HG02981 (cell line): Measurements from ENCODE around the gene RTL10.
"Not testable (repeated sequence)": the region's sequence is repeated elsewhere in the genome, so short reads cannot be mapped to it uniquely, and the experiment has no call there.

ENCODE experiments used
- ATAC-seq: cut with Tn5 transposase; IDR thresholded peaks from one replicate; pipeline ENCODE4 v1.9.1; 2021; ENCODE audit warnings: mild to moderate bottlenecking, moderate library complexity; ENCODE audit not compliant: unreplicated experiment

RTL10 gene

DNA sequence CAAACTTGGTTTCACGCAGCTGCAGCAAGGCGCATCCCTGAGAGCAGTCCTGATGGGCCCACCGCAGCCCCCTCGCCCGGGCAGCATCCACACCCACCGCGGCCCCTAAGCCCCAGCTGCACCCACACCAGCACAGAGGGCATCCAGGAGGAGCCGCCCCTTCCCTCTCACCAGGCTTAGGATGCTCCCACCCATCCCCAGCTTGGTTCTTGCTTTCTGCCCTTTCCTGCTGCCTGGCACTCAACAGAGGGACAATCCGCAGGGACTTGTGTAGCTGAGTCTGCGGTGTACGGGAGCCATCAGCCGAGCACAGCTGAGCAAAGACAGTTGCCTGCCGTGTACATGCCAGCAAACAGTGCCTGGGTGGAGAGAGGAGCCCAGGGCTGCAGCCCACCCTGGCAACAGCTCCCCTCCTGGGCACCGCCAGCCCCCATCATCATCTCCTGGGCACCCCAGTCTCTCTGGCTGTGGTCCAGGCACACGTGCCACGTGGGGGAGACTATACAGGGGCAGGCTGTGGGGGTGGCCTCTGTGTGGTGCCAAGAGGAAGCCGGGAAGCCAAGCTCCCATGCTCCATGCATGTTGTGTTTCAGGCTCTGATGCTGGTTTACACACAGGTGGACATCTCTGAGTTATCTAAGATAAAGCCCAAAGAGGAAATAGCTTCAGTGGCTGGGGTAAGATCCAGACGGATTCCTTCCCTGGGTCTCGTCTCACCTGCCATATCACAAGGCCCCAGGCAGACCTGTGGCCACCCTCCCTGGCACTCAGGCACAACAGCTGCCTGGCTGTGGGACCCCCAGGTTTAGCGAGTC is 36.0 kb upstream of the RTL10 start:
- ATAC-seq: no peak

DNA sequence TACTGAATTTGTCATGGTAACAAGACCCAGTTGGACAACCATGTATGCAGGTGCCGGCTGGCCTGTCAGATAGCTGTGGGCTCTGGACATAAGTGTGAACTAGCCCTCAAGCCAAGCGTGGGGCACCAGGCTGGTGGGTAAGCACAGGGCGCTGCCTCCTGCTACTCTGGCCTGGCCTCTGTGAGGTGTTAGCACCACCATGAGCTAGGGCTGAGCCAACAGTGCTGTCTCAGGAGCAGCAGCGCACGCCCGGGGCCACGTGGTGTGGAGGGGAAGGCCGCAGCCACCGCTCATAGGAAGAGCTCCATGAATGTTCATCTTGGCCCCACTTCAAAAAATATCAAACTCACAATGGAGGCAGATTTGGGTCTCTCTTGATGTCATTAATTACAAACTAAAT is 35.3 kb upstream of the RTL10 start:
- ATAC-seq: no peak

DNA sequence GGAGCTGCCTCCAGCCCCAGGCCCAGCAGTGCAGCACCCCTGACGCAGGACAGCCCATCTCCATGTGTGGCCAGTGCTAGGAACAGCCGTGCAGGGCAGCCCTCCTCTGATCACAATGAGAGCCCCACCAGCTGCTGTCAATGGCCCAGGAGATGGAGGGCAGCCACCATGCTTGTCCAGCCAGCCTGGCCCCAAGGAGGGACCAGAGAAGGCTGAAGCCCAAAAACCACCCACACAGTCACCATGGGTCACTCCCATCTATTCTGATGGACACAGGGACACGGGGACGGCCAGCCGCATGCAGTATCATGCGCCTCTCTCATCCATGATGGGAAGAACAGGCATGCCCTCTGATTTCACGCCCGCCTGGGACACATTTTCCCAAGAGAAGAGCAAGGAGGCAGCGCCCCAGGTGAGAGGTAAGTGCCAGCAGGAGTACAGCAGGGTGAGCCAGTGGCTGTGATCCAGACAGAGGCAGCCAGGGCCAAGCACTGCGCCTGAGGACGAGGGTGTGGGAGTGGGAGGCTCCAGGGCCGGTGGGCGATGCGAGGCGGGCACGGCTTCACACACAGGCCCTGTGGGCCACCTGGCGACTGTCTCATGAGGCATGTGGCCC is 33.6 kb upstream of the RTL10 start:
- no peak for ATAC-seq

DNA sequence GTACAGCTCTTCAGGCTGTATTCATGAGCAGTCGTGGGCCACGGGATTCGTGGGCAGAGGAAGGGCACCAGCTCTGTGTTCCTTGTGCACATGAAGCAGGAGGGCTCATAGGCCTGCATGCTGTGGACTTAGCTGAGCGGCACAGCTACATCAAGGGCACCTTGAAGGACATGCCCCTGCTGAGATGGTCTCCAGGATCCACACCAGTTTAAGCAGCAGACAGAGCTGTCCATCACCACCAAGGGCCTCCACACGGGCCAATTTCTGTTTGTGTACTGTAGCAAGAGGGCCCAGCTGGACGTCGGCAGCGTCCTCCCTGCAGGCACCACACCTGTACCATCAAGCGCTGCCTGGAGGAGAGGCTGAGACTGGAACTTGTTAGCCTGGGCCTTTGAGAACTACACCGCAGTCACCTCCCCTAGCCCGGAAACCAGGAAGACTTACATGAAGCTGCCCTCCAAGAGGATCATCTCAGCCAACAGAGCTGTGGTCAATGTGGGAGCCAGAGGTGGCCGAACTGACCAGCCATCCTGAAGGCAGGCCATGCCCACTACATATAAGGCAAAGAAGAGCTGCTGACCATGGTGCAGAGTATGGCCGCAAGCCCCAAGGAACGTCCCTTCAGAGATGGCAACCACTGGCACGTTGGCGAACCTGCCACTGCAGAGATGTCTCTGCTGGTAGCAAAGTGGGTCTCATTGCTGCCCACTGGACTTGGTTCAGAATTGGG is 32.7 kb upstream of the RTL10 start:
- no peak for ATAC-seq

DNA sequence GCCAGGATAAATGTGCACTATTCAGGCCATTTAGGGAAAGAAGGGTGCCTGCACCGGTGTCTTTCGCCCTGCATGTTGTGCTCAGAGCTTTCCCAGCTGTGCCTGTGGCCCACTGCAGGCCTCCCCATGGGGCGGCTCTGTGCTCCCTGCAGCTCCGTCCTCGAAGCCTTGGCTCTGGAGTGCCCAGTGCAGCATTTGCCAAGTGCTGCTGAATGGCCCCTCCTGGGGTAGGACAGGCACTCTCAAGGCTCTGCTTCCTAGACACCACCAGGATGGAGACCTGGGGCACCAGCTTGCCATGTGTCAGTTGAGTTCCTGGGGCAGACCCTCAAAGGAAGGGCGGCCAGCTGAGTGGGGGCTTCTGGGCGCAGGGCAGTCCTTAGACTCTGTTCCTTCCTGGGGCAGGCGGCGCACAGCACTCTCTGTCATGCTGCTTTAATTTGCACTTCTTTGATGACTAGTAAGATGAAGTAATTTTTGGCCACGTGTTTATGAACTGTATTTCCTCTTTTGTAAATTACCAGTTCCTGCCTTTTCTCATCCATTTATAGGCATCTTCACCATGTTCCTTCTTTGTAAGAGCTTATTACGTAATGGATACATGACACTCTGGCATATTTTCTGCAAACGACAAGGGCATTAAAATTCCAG is 32.1 kb upstream of the RTL10 start:
- ATAC-seq: no peak

GRCh38 chr22:19885841-19886592 is 31.3 kb upstream of the RTL10 start:
- ATAC-seq: no peak

- ATAC-seq: no peak
Observed at GRCh38 chr22:19884954-19885751, 30.5 kb upstream of the RTL10 start.

- no peak for ATAC-seq
Observed at GRCh38 chr22:19884161-19884953, 29.7 kb upstream of the RTL10 start.

GRCh38 chr22:19883446-19883845 is 28.8 kb upstream of the RTL10 start:
- ATAC-seq: not testable (repeated sequence)

DNA sequence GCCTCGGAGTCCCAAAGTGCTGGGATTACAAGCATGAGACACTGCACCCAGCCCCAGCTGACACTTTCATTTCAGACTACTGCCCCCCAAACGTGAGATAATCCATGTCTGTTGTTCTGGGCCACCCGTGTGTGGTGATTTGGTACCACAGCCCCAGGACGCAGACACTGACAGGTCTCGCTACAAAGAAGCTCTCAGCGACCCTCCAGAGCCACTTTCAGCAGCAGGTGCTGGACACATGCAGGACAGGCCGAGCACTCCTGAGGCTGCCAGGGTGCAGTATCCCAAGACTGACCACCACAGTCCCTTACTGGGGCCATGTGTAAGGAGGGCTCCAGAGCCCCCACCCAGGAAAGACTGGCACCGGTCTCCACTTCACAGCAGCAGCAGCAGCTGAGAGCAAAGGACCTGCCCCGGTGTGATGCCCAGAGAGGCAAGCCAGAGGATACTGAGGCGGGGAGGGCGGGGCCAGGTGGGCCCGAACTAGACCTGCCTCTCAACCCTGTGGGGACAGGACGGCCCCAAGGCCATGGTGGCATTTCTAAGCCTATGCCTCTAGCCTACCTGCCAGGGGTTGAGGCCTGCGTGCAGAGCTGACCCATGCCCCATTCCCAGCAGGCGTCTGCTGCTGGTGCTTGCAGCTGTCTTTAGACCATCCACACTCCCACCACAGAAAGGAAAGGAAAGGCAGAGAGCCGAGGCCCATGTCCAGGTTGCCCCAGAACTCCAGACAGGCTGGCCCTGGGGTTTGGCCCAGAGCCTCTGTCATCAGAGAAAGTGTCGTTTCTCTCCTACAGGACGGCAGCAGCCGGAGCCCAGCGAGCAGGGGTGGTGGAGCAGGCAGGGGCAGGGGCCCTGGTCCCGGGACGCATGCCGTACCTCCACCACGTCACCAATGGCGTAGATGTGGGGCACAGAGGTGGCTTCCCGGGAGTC is 28.0 kb upstream of the RTL10 start:
- no peak for ATAC-seq

- ATAC-seq: no peak
Observed at GRCh38 chr22:19880786-19881569, 26.3 kb upstream of the RTL10 start.

GRCh38 chr22:19879992-19880785 is 25.5 kb upstream of the RTL10 start:
- no peak for ATAC-seq

DNA sequence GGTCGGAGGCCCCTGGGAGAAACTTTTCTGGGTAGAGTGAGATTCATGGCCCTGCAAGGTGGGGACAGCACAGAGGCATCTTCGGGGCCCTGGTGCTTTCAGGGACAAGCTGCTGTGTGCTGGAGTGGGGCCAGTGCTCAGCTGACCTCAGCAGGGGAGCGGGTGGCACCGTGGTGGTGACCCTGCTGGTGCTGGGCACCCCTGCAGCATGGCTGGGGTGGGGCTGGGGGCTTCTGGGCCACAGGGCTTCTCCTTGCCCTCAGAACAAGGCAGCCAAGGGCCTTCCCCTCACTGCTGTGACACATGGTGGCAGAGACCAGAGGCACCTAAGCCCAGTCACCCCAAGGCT is 24.9 kb upstream of the RTL10 start:
- ATAC-seq: no peak

- no peak for ATAC-seq
Observed at GRCh38 chr22:19879246-19879570, 24.5 kb upstream of the RTL10 start.

DNA sequence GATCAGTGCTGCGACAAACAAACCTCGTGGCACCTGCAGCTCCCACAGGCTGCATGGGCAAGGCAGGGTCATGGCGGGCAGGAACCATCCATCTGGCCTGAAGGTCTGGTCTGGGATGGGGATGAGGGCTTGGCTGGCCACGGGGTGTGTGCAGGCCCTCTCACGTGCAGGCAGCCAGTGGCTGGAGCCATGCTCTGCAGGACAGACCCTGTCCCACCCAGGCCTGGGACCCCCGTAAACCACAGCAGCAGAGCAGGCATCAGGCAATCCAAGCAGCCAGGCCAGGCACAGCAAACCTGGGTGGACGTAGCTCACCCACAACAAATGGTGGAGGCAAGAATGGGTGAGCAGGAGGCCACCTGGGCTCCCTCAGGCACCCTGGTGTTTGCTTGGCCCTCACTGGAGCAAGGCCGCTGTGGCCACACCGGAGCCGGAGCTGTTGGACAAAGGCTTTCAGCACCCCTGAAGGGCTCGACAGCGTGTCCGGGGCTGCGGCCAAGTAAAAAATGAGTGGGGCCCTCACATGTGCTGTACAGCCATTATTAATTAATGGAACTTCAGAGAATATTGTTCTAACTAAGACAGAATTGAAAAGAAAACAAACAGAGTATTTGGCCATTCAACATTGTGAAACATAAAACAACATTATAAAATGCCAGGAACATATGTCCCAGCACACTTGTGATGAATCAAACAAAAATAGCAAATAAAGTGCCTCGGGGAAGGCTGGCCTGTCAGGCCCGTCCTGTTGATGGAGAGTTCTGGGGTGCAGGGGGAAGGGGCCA is 24.0 kb upstream of the RTL10 start:
- ATAC-seq: no peak
